GM19463 (cell line): ENCODE measurements around the gene APOBR.
"Not testable (repeated sequence)": the region's sequence is repeated elsewhere in the genome, so short reads cannot be mapped to it uniquely, and the experiment has no call there.

Source experiments
- ATAC-seq: cut with Tn5 transposase; IDR thresholded peaks from one replicate; pipeline ENCODE4 v1.9.1; 2021; ENCODE audit warnings: mild to moderate bottlenecking, moderate library complexity; ENCODE audit not compliant: unreplicated experiment

Gene APOBR, protein sequence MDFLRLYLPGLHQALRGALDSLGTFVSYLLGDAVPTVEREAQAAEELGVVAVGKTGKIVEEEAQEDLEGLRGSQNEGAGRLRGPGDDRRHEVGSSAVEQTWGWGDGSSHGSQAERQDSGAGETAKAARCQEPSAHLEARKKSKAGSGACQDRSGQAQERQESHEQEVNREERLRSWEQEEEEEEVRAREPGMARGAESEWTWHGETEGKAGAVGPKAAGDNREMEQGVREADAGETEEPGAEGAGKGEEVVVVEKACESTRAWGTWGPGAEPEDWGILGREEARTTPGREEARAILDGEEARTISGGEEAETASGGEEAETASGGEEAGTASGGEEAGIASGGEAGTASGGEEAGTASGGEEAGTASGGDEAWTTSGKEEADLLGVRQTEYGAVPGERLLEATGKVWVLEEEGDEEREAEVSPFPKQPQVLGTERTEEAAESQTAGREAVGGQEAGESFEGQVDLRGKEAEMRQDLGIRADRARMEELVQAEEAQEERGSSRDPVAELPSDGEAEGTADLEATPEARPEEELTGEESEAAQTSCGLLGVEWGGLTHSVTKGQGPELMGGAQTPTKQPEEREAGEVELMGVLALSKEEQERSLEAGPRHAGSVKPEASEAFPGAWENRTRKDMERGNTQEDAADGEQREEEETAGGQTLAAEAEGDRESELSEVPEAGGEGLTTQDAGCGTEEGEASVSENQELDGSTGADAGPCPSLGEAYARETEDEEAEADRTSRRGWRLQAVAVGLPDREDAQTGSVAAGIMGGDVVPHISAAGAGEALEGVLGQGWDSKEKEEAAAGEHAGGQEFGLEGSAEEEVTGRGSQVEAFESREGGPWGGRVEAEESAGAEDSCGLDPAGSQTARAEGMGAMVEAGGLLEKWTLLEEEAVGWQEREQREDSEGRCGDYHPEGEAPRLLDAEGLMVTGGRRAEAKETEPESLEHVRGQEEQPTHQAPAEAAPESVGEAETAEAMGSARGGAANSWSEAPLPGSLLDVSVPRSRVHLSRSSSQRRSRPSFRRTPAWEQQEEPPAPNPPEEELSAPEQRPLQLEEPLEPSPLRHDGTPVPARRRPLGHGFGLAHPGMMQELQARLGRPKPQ

DNA sequence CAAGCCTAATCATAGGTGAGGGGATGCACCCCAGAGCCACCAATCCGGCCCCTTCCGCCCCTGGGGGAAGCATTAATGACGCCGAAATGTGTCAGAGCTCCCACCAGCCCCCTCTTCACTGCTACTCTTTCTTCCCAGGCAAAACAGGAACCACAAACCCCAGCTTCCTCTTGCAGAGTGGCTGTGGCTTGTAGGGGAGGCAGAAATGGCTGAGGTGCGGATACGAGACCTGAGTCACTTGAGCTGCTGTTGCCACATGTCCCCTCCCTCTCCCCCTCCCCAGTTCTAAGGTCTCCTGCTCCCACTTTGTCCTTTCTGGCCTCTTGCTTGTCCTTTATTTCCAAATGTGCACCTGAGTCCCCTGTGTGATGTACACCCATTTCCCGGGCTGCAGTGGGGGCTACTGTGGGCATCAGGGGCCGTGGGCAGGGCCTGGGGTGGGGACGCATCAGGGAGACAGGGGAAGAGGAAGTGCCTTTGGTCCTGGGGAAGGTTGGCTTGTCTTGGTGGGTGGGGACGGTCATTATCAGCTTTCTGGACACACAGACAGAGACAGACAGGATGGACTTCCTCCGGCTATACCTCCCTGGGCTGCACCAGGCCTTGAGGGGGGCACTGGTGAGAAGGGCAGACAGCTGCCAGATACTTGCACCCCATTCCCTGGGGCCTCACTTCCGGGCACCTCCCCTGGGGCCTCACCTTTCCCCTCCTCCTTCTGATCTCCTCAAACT, at the start of gene APOBR:
TSS of gene APOBR (plus strand) at position 523 of the 731 bp plus-strand sequence. CDS start at position 562, 39 bp downstream.
- ATAC-seq, result peak; percentile 52

GRCh38 chr16:28446388-28446787, 48.1 kb upstream of the APOBR start:
- not testable (repeated sequence) for ATAC-seq

- not testable (repeated sequence) for ATAC-seq
Observed at GRCh38 chr16:28447081-28447480, 47.4 kb upstream of the APOBR start.

DNA sequence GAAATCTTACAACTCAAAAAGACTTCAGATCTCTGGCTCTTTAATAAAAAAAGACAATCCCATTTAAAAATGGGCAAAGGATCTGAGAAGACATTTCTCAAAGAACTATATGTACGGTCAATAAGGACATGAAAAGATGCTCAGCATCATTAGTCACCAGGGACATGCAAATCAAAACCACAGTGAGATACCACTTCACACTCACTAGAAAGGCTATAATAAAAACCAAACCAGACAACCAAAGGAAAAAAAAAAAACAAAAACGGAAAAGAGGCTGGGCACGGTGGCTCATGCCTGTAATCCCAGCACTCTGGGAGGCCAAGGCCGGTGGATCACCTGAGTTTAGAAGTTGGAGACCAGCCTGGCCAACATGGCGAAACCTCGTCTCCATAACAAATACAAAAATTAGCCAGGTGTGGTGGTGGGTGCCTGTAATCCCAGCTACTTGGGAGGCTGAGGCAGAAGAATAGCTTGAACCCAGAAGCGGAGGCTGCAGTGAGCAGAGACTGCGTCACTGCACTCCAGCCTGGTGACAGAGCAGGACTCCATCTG, 20.7 kb upstream of the APOBR start:
- ATAC-seq, result no peak

- ATAC-seq, result no peak
Observed at GRCh38 chr16:28475221-28475620, 19.2 kb upstream of the APOBR start.

- no peak for ATAC-seq
Observed at GRCh38 chr16:28477311-28477920, 17.0 kb upstream of the APOBR start.

DNA sequence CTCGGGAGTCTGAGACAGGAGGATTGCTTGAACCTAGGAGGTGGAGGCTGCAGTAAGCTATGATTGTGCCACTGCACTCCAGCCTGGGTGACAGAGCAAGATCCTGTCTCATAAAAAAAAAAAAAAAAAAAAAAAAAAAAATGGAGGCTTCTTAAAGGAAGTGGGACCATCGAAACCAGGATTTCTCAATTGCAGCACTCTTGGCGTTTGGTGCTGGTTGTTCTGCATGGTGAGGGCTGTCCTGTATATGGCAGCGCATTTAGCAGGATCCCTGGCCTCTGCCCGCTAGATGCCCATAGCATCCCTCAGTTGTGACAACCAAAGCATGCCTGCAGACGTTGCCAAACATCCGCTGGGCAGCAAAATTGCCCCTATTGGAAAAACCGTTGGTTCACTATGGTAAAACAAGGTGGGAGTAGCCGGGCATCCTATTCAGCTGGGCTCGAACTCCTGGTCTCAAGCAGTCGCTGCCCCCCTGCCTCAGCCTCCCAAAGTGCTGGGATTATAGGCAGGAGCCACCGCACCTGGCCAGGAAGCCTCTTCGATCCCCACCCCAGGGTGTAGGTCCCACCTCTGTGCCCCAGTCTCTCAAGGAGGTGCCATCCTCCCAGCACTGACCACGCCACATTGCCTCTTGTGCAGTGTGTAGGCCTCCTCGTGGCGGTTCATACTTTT, 15.8 kb upstream of the APOBR start:
- ATAC-seq, result no peak

- no peak for ATAC-seq
Observed at GRCh38 chr16:28482026-28482425, 12.4 kb upstream of the APOBR start.

DNA sequence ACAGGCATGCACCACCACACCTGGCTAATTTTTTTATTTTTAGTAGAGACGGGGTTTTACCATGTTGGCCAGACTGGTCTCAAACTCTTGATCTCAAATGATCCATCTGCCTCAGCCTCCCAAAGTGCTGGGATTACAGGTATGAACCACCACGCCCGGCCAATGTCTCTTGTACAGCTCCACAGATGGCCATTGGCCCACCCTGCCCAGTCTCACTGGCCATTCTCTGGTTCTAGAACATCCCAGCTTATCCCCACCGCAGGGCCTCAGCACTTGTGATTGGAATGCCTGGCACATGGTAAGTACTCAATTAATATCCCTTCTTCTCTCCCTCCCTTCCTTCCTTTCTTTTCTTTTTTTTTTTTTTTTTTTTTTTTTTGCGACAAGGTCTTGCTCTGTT, 11.1 kb upstream of the APOBR start:
- ATAC-seq, result not testable (repeated sequence)

- ATAC-seq, result no peak
Observed at GRCh38 chr16:28486266-28486665, 8.2 kb upstream of the APOBR start.

DNA sequence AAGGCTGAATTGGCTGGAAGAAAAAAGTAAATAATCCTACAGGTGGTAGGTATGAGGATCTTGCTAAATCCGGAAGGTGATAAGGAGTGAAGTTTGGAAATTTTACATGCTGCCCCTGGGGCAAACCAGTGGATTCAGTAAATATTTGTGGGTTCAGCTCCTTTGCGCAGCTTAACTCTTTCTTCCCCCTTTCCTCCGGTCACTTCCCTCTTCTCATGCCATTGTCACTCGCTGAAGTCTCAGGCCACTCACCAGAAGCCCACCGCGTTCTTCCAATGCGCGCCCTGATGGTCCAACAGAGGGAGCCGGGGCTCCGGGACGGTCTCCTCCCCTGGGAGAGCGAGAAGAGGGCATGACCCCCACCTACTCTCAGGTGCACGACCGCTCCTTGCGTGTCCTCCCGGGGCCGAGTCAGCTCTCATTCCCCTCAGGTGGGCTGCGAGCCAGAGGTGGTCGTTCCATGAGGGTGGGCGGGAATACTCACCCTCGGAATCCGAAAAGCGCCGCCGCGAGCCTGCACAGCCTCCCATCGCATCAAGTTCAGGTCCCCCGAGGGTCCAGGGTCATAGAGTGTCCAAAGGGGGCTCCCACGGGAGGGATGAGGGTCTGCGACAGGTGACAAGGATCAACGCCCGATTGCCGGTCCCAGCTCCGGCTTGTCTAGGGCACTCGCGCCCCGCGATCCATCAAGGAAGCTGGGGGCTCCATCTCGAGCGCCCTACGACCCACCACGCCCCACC, 3.0 kb upstream of the APOBR start:
- ATAC-seq, result no peak

GRCh38 chr16:28491970-28492474, 2.4 kb upstream of the APOBR start, which contains the start of gene CLN3:
Gene CLN3 (minus strand): TSS chr16:28492074. CDS start chr16:28491759, 315 bp downstream.
- peak; percentile 73 for ATAC-seq

- no peak for ATAC-seq
Observed at GRCh38 chr16:28492511-28492910, 1.9 kb upstream of the APOBR start.

DNA sequence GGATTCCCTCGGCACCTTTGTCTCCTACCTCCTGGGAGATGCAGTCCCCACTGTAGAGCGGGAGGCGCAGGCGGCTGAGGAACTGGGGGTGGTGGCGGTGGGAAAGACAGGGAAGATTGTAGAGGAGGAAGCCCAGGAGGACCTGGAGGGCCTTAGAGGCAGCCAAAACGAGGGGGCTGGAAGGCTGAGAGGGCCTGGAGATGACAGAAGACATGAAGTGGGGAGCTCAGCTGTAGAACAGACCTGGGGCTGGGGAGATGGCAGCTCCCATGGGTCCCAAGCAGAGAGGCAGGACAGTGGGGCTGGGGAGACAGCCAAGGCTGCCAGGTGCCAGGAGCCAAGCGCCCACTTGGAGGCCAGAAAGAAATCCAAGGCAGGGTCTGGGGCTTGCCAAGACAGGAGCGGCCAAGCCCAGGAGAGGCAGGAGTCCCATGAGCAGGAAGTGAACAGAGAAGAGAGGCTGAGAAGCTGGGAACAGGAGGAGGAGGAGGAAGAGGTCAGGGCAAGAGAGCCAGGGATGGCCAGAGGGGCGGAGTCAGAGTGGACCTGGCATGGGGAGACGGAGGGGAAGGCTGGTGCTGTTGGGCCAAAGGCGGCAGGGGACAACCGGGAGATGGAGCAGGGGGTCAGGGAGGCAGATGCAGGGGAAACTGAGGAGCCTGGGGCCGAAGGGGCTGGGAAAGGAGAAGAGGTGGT, 803 bp downstream of the APOBR start:
- ATAC-seq, result no peak

GRCh38 chr16:28495795-28496749, 1.6 kb downstream of the APOBR start:
- no peak for ATAC-seq

- no peak for ATAC-seq
Observed at GRCh38 chr16:28496844-28497243, 2.4 kb downstream of the APOBR start.

- no peak for ATAC-seq
Observed at GRCh38 chr16:28497386-28497785, 2.9 kb downstream of the APOBR start.
